K562 (cell line): ENCODE data around the gene CPSF6. TPM values are rescaled to one million over a fixed set of nuclear protein-coding genes. Genes with fewer than 3 reads are reported as not detected.

Experiments used
- BHLHE40 ChIP-seq: IDR thresholded peaks from 2 replicates; pipeline ENCODE4 v1.6.1; 2011; ENCODE audit warnings: low read length, improper control_type of control experiment
- CTBP1 ChIP-seq: fragments of 450-650 bp; IDR thresholded peaks from 2 replicates; pipeline ENCODE4 v1.6.1; 2016; ENCODE audit warnings: borderline replicate concordance
- DACH1 ChIP-seq: fragments of 450-650 bp; IDR thresholded peaks from 2 replicates; pipeline ENCODE4 v1.6.1; 2018; ENCODE audit not compliant: partially characterized antibody
- DEAF1 ChIP-seq: fragments of 450-650 bp; formaldehyde crosslinking; IDR thresholded peaks from 2 replicates; pipeline ENCODE4 v1.4.0; 2020; ENCODE audit warnings: mild to moderate bottlenecking, moderate library complexity
- DIDO1 ChIP-seq: fragments of 450-650 bp; IDR thresholded peaks from 2 replicates; pipeline ENCODE4 v1.6.1; 2016; ENCODE audit warnings: low read depth, missing biosample characterization, missing genetic modification characterization
- HCFC1 ChIP-seq: IDR thresholded peaks from 2 replicates; pipeline ENCODE4 v1.6.1; 2012; ENCODE audit warnings: low read depth, low read length, improper control_type of control experiment
- JUND ChIP-seq, 2 experiments: IDR thresholded peaks; 2 replicates in 1 of 2; 3 replicates in 1 of 2; pipeline ENCODE4 v1.6.1; 2011; ENCODE audit warnings: borderline replicate concordance in 2 of 2, low read depth in 2 of 2, low read length in 2 of 2, improper control_type of control experiment in 1 of 2, missing biosample characterization in 1 of 2, missing genetic modification characterization in 1 of 2, missing genetic modification reagents in 1 of 2
- KLF16 ChIP-seq: IDR thresholded peaks from 2 replicates; pipeline ENCODE4 v1.6.1; 2016; ENCODE audit warnings: antibody characterized with exemption
- MYNN ChIP-seq, 2 experiments: sonication (generic); formaldehyde crosslinking in 1 of 2; IDR thresholded peaks; 2 replicates each; pipeline versions ENCODE4 v1.5.0 to v1.6.1; 2016 to 2020; ENCODE audit warnings: antibody characterized with exemption in 1 of 2, missing genetic modification reagents in 1 of 2
- PHB ChIP-seq: fragments of 250-450 bp; sonication (Bioruptor Pico); IDR thresholded peaks from 2 replicates; pipeline ENCODE4 v1.5.0; 2021
- RCOR1 ChIP-seq, 2 experiments: IDR thresholded peaks; 2 replicates each; pipeline ENCODE4 v1.6.1; 2012; ENCODE audit warnings: low read depth in 2 of 2, low read length in 2 of 2, borderline replicate concordance in 1 of 2, improper control_type of control experiment in 1 of 2
- SIN3B ChIP-seq: fragments of 450-650 bp; IDR thresholded peaks from 2 replicates; pipeline ENCODE4 v1.6.1; 2017; ENCODE audit warnings: low read depth, mild to moderate bottlenecking, moderate library complexity
- TFAP4 ChIP-seq: sonication (generic); formaldehyde crosslinking; IDR thresholded peaks from 2 replicates; pipeline ENCODE4 v1.8.0; 2022; ENCODE audit warnings: missing genetic modification reagents, mild to moderate bottlenecking, moderate library complexity, borderline replicate concordance
- XRCC5 ChIP-seq: fragments of 200-400 bp; formaldehyde crosslinking; IDR thresholded peaks from 2 replicates; pipeline ENCODE4 v1.6.1; 2017; ENCODE audit warnings: low read depth, mild to moderate bottlenecking, low read length
- ZC3H11A ChIP-seq: IDR thresholded peaks from 2 replicates; pipeline ENCODE4 v1.6.1; 2012; ENCODE audit warnings: low read depth, low read length, improper control_type of control experiment
- ZNF23 ChIP-seq: fragments of 250-450 bp; sonication (Bioruptor Pico); IDR thresholded peaks from 2 replicates; pipeline ENCODE4 v1.4.0; 2020; ENCODE audit warnings: mild to moderate bottlenecking
- ZNF384 ChIP-seq: IDR thresholded peaks from 2 replicates; pipeline ENCODE4 v1.6.1; 2012; ENCODE audit warnings: low read depth, low read length, improper control_type of control experiment
- polyA plus RNA-seq, 8 experiments: library from polyadenylated mRNA; depleted of rRNA in 4 of 8; stranded (reverse) in 5 of 8; unstranded in 3 of 8; fragments of >200 nt; fragmentation: Nextera tagmentation in 2 of 8; fragmentation: Illumina TruSeq in 1 of 8; extraction: Ambion mirVana in 2 of 8; extraction: Trizol in 1 of 8; gene quantifications; 2 replicates each; pipeline versions ENCODE4 v1.2.1 to v1.2.3, GENCODE V29; 2011 to 2014; ENCODE audit warnings: inconsistent platforms in 1 of 8, missing spikeins in 1 of 8
- total RNA-seq, 7 experiments: library from RNA; depleted of rRNA in 6 of 7; stranded (reverse); fragments of >200 nt in 6 of 7; fragmentation: Illumina TruSeq in 2 of 7; extraction: Trizol in 2 of 7; gene quantifications; 2 replicates each; pipeline versions ENCODE4 v1.2.1 to v1.2.3, GENCODE V29; 2011 to 2021; ENCODE audit warnings: low replicate concordance in 1 of 7
- TF ChIP-seq, protein P1 (sequence below): fragments of 450-650 bp; formaldehyde crosslinking; IDR thresholded peaks from 2 replicates; pipeline ENCODE4 v1.4.0; 2020; ENCODE audit warnings: mild to moderate bottlenecking, mixed read lengths

The CPSF6 gene
- total and polyA plus RNA-seq, 9 of the 15 experiments (the other 6 are each of a cell fraction or from before 2014, with no cell fraction given): 34.3 to 129 (median 77.8) TPM

- peak; percentile 91 for TF ChIP-seq TFAP4
- TF ChIP-seq RCOR1 (IDR thresholded peaks at IDR 0.05; ENCODE audit: borderline replicate concordance in 1 of 2, low read depth in 2 of 2, low read length in 2 of 2): peak in 1 of 2 experiments; percentile 43; a peak in 1 of 4 replicates
- TF ChIP-seq SIN3B: no peak
- peak; percentile 57; the same call in 1 of the 2 replicates for TF ChIP-seq JUND (IDR thresholded peaks at IDR 0.05; ENCODE audit: borderline replicate concordance, low read depth, low read length)
- TF ChIP-seq JUND (tag; IDR thresholded peaks at IDR 0.05; ENCODE audit: borderline replicate concordance, low read depth, low read length): no peak; the same call in 2 of the 3 replicates
- TF ChIP-seq ZNF23 (CRISPR knock-in tag): no peak
- peak; percentile 41 for TF ChIP-seq DACH1
- peak; percentile 84 for TF ChIP-seq KLF16
- TF ChIP-seq ZNF384: peak; percentile 47; the same call in 1 of the 2 replicates
- TF ChIP-seq XRCC5: peak; percentile 77
- TF ChIP-seq HCFC1: 0 out of 2 replicates have a peak, but pooled peaks have one; percentile 36
- 0 out of 2 replicates have a peak, but pooled peaks have one; percentile 23 for TF ChIP-seq CTBP1
- peak; percentile 51 for TF ChIP-seq BHLHE40
- 0 out of 2 replicates have a peak, but pooled peaks have one; percentile 30 for TF ChIP-seq MYNN (IDR thresholded peaks at IDR 0.05)
- no peak for TF ChIP-seq MYNN (CRISPR knock-in tag; IDR thresholded peaks at IDR 0.05)
- peak; percentile 70; the same call in 1 of the 2 replicates for TF ChIP-seq PHB
- TF ChIP-seq DIDO1 (tag): no peak
- peak; percentile 98 for TF ChIP-seq DEAF1 (CRISPR knock-in tag)
- TF ChIP-seq, protein P1, sequence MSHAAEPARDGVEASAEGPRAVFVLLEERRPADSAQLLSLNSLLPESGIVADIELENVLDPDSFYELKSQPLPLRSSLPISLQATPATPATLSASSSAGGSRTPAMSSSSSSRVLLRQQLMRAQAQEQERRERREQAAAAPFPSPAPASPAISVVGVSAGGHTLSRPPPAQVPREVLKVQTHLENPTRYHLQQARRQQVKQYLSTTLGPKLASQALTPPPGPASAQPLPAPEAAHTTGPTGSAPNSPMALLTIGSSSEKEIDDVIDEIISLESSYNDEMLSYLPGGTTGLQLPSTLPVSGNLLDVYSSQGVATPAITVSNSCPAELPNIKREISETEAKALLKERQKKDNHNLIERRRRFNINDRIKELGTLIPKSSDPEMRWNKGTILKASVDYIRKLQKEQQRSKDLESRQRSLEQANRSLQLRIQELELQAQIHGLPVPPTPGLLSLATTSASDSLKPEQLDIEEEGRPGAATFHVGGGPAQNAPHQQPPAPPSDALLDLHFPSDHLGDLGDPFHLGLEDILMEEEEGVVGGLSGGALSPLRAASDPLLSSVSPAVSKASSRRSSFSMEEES (CRISPR knock-in tag): no peak
- peak; percentile 63; the same call in 1 of the 2 replicates for TF ChIP-seq ZC3H11A
These were observed 51.3 kb downstream of the CPSF6 start (continued) for GRCh38 chr12:69290545-69291277.
